ENCODE results near the gene WNT7A.

The WNT7A gene

DNA sequence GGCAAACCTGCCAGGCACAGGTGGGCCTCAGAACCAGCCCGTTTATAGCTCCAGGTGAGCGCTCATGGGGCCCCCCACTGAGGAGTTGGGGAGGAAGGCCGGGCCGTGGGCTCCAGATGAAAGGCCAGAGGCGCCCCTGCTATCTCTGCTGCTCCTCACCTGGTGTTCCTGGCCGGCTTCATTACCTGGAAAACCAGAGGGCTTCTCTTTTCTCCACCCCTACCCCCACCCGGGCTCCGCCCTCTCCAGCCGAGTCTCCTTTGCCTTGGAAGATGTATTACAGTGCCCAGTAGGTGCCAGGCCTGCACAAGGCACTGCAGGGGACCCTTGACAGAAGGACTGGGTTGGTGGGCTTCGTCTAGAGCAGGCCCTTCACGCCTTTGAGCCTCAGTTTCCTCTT lies 111.4 kb downstream of the WNT7A start:
- DNase-seq (ENCODE audit: low read depth): no peak

DNA sequence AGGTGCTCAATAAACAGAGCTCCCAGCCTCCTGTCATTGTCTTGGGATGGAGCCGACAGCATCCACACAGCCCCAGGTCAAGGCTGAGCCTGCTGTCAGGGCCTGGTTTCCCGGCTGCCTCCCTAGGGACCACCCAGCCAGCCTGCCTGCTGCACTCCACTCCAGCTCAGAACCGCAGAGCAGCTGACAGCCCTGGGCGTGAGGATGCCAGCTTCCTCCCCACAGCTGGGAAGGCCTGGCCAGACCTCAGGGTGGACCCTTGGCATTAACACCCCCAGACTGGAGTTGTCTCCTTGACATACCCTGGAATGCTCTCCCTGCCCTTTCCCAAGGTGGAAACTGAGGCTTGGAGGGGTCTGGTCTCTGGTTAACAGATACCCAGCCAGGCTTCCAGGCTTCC lies 112.0 kb downstream of the WNT7A start:
- no peak for DNase-seq (ENCODE audit: low read depth)

DNA sequence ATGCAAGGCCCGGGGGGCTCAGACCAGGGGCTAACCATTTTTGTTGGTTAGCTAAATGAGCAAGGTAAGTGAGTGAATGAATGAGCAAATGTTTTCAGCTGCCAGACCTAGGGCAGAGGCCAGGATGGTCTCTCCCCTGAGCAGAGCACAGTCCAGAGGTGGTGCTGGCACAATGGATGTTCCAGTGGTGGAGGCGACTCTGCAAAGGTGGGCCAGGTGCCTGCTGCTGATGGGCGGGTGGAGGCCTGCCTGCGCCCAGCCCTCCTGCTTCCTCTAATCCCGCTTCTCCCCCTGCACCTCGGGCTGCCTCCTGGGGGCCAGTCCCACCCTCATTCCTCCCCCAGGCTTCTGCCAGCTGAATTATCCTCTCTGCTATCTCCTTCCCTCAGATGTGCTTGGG lies 112.8 kb downstream of the WNT7A start:
- DNase-seq (ENCODE audit: low read depth): no peak

All from EH (cell line).